Measurements from ENCODE around the gene PIGU. TPM values are rescaled to one million over a fixed set of nuclear protein-coding genes. Genes with fewer than 3 reads are reported as not detected.

The PIGU gene
- total and polyA plus RNA-seq, 2 of the 13 experiments (the other 11 are each of a cell fraction or from before 2014, with no cell fraction given) = 45.5 to 231 TPM

DNA sequence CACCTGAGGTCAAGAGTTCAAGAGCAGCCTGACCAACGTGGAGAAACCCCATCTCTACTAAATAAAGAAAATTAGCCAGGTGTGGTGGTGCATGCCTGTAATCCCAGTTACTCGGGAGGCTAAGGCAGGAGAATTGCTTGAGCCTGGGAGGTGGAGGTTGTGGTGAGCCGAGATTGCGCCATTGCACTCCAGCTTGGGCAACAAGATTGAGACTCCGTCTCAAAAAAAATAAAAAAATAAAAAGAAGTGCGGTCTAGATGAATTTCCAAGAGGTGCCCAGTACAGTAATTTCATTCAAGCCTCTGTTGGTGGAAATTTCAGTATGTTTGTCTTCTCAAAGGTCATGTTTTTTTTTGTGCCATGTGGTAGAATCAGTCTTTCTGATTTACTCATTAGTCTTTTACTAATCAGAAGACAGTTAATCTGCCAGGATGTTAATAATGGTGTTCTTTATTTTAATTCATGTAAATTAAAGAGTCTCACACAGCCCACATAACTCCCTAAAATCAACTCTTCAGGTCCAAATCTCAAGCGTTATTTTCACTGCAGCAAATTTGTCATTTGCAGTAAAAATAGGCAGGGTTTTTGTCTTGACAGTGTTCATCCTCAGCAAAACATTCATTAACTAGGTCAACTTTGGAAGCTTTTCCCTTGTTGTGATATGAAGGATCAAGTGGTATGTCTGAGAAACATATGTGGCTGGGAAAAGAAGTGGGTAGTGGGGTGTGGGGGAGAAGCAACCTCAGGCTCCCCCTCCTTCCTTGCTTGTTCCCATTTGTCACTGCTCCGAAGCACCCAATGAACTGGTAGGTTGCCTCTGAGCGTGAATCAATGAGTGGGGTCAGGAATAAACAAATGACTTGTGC, 40.6 kb upstream of the PIGU start (continued):
- TF ChIP-seq, protein P1, sequence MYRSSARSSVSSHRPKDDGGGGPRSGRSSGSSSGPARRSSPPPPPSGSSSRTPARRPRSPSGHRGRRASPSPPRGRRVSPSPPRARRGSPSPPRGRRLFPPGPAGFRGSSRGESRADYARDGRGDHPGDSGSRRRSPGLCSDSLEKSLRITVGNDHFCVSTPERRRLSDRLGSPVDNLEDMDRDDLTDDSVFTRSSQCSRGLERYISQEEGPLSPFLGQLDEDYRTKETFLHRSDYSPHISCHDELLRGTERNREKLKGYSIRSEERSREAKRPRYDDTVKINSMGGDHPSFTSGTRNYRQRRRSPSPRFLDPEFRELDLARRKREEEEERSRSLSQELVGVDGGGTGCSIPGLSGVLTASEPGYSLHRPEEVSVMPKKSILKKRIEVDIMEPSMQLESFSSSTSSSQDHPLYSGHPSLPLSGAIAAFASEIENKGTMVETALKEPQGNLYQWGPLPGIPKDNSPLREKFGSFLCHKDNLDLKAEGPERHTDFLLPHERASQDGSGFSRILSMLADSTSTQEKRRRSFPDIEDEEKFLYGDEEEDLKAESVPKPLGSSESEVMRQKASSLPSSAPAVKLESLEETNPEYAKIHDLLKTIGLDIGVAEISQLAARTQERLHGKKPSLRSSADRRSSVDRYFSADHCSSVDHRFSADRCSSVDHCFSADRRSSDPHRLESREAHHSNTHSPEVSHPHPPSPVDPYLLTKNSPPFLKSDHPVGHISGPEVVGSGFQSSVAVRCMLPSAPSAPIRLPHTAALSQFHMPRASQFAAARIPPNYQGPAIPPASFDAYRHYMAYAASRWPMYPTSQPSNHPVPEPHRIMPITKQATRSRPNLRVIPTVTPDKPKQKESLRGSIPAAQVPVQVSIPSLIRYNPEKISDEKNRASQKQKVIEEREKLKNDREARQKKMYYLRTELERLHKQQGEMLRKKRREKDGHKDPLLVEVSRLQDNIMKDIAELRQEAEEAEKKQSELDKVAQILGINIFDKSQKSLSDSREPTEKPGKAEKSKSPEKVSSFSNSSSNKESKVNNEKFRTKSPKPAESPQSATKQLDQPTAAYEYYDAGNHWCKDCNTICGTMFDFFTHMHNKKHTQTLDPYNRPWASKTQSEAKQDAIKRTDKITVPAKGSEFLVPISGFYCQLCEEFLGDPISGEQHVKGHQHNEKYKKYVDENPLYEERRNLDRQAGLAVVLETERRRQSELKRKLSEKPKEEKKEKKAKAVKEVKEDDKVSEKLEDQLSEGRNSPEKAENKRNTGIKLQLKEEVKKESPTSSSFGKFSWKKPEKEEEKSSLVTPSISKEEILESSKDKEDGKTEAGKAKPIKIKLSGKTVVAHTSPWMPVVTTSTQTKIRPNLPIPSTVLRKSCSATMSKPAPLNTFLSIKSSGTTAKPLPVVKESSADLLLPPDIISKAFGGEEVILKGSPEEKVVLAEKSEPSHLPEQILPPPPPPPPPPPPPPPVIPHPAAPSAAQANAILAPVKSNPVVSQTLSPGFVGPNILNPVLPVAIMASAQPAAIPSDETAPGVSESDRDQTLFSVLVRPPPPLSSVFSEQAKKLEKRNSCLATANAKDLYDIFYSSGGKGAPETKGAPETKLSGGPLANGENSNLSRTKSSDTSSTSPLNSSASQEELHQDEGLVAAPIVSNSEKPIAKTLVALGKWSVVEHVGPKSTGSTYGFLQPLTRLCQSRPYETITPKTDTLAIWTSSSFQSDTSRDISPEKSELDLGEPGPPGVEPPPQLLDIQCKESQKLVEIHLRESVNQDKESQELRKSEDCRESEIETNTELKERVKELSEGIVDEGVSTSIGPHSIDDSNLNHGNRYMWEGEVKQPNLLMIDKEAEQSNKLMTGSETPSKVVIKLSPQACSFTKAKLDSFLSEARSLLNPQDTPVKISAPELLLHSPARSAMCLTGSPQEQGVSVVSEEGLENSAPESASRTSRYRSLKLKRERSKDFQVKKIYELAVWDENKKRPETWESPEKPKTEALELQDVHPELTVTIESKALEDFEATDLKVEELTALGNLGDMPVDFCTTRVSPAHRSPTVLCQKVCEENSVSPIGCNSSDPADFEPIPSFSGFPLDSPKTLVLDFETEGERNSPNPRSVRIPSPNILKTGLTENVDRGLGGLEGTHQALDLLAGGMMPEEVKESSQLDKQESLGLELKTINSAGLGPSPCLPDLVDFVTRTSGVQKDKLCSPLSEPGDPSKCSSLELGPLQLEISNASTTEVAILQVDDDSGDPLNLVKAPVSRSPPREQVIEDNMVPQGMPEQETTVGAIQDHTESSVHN (CRISPR knock-in tag; IDR thresholded peaks at IDR 0.05) = no peak
- TF ChIP-seq, protein P2, sequence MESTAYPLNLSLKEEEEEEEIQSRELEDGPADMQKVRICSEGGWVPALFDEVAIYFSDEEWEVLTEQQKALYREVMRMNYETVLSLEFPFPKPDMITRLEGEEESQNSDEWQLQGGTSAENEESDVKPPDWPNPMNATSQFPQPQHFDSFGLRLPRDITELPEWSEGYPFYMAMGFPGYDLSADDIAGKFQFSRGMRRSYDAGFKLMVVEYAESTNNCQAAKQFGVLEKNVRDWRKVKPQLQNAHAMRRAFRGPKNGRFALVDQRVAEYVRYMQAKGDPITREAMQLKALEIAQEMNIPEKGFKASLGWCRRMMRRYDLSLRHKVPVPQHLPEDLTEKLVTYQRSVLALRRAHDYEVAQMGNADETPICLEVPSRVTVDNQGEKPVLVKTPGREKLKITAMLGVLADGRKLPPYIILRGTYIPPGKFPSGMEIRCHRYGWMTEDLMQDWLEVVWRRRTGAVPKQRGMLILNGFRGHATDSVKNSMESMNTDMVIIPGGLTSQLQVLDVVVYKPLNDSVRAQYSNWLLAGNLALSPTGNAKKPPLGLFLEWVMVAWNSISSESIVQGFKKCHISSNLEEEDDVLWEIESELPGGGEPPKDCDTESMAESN (CRISPR knock-in tag; conservative IDR thresholded peaks at IDR 0.05) = peak; percentile 52; the same call in 1 of the 2 replicates
- TF ChIP-seq TGIF2 (CRISPR knock-in tag; IDR thresholded peaks at IDR 0.05) = 0 out of 2 replicates have a peak, but pooled peaks have one; percentile 39
- TF ChIP-seq, protein P3, sequence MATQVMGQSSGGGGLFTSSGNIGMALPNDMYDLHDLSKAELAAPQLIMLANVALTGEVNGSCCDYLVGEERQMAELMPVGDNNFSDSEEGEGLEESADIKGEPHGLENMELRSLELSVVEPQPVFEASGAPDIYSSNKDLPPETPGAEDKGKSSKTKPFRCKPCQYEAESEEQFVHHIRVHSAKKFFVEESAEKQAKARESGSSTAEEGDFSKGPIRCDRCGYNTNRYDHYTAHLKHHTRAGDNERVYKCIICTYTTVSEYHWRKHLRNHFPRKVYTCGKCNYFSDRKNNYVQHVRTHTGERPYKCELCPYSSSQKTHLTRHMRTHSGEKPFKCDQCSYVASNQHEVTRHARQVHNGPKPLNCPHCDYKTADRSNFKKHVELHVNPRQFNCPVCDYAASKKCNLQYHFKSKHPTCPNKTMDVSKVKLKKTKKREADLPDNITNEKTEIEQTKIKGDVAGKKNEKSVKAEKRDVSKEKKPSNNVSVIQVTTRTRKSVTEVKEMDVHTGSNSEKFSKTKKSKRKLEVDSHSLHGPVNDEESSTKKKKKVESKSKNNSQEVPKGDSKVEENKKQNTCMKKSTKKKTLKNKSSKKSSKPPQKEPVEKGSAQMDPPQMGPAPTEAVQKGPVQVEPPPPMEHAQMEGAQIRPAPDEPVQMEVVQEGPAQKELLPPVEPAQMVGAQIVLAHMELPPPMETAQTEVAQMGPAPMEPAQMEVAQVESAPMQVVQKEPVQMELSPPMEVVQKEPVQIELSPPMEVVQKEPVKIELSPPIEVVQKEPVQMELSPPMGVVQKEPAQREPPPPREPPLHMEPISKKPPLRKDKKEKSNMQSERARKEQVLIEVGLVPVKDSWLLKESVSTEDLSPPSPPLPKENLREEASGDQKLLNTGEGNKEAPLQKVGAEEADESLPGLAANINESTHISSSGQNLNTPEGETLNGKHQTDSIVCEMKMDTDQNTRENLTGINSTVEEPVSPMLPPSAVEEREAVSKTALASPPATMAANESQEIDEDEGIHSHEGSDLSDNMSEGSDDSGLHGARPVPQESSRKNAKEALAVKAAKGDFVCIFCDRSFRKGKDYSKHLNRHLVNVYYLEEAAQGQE (IDR thresholded peaks at IDR 0.05; ENCODE audit: borderline replicate concordance in 1 of 2, low read depth in 1 of 2, low read length in 2 of 2) = 0 out of 4 replicates have a peak, but pooled peaks of 1 of the 2 experiments have one; percentile 23
- TF ChIP-seq ZNF232 (CRISPR knock-in tag; IDR thresholded peaks at IDR 0.05; ENCODE audit: borderline replicate concordance) = no peak
- no peak for TF ChIP-seq NCOA1 (CRISPR knock-in tag; IDR thresholded peaks at IDR 0.05)
- TF ChIP-seq THYN1 (CRISPR knock-in tag; IDR thresholded peaks at IDR 0.05; ENCODE audit: borderline replicate concordance, low read depth) = no peak
- TF ChIP-seq EEA1 (CRISPR knock-in tag; IDR thresholded peaks at IDR 0.05; ENCODE audit: borderline replicate concordance) = no peak
- peak; percentile 59; the same call in 1 of the 2 replicates for TF ChIP-seq NR2F6 (IDR thresholded peaks at IDR 0.05)
- TF ChIP-seq NR2F6 (CRISPR knock-in tag; IDR thresholded peaks at IDR 0.05) = peak; percentile 67; the same call in 1 of the 2 replicates
- TF ChIP-seq, protein P4, sequence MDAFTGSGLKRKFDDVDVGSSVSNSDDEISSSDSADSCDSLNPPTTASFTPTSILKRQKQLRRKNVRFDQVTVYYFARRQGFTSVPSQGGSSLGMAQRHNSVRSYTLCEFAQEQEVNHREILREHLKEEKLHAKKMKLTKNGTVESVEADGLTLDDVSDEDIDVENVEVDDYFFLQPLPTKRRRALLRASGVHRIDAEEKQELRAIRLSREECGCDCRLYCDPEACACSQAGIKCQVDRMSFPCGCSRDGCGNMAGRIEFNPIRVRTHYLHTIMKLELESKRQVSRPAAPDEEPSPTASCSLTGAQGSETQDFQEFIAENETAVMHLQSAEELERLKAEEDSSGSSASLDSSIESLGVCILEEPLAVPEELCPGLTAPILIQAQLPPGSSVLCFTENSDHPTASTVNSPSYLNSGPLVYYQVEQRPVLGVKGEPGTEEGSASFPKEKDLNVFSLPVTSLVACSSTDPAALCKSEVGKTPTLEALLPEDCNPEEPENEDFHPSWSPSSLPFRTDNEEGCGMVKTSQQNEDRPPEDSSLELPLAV (CRISPR knock-in tag; conservative IDR thresholded peaks at IDR 0.05; ENCODE audit: low read depth) = no peak
- peak; percentile 99 for TF ChIP-seq GFI1 (CRISPR knock-in tag; IDR thresholded peaks at IDR 0.05; ENCODE audit: borderline replicate concordance)
